Ureter (tissue), 1 donor: Measurements from ENCODE around the gene COX6B2. TPM values are rescaled to one million over a fixed set of nuclear protein-coding genes. Genes with fewer than 3 reads are reported as not detected.

ENCODE experiments used
- DNase-seq: peaks from one replicate; pipeline ENCODE4 v3.0.0-alpha.2; 2020; ENCODE audit warnings: low spot score
- total RNA-seq: library from RNA; stranded (reverse); gene quantifications from one replicate; pipeline ENCODE4 v1.2.4, GENCODE V29; 2023
- donor health status: DM: yes; HTN: yes; CAD: no.

COX6B2 gene
- total RNA-seq, 1 donor from 2014 or later: 3.7 TPM

DNA sequence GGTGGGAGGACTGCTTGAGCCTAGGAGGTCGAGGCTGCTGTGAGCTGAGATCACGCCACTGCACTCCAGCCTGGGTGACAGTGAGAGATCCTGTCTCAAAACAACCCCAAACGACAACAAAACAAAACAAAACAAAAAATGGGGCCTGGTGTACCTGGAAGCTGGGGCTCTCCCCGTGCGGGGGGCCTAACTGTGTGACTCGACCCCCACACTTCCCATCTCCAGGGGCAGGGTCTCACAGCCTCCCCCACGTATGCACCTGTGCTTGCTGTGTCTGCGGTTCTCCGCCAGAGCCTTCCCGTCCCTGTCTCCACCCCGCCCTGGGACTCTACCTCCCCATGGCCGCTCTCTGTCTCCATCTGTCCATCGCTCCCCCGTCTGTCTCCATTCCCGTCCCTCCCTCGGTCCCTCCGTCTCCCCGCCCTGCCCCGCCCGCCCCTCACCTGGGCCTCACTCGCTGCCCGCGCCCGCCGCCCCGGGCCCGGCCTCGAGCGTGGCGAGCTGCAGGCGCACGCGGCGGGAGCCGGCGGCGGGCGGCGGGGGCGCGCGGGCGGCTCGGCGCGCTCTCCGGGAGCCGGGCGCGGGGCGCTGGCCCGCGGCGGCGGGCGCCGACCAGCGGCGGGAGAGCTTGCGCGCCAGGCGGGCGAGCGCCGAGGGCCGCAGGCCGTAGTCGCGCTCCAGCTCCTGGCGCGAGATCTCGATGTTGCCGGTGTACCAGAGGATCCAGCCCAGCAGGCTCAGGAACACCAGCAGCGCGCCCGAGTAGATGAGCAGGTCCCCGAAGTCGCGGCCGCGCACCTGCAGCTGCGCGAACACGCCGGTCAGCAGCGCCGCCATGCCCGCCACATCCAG lies 29.0 kb upstream of the COX6B2 start:
- DNase-seq: peak; percentile 68

- DNase-seq: no peak
Measured at GRCh38 chr19:55382522-55383054, 28.1 kb upstream of the COX6B2 start.

- DNase-seq: no peak
Measured at GRCh38 chr19:55382013-55382412, 27.5 kb upstream of the COX6B2 start.

DNA sequence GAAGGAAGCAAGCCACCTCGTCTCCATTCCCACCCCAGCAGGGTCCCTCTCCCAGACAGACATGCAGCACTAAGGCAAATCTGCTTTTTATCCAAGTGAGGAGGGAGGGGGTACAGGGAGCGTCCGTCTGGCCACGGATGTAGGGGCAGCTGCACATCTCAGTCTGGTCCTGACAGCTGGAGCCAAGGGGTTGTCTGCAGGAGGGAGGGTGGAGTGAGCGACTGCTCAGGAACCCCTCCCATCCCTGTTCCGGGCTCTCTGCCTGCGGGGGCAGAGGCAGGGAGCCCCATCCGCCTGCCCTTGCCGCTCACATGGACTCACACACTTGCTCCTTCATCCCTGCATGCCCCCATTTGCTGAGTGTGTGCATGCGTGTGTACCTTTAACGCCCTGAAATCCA lies 24.7 kb upstream of the COX6B2 start:
- DNase-seq: no peak

- DNase-seq: no peak
Measured at GRCh38 chr19:55377356-55378131, 23.0 kb upstream of the COX6B2 start.

DNA sequence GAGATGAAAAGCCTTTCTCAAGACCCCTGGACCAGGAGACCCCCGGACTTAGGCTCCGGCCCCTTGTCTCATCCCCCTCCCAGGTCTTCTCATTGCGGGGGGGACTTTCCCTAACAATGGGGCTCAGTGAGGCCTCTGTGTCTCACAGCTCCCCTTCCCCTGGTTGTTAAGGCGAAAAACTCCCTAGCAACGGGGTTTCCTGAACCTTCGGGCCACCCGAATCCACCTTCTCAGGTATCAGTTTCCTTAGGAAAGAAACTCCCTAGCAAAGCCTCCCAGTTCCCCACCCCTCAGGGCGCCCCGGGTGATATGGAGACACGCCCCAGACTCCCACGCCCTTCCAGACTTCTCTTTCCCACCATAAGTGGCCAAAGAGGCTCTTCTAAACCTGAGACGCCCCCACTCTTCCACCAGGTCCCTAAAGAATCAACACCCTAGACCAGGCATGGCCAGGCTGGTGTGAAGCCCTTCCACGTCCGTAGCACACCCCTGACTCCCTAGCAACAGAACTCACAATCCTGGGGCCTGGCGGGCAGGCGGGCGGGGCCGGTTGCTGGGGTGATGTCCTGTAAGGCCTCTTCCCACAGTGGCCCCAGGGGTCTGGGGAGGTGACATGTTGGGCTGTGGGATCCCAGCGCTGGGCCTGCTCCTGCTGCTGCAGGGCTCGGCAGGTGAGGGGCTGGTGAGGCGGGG lies 21.9 kb upstream of the COX6B2 start, which contains the start of gene TMEM190:
Gene TMEM190, plus strand, starts transcription at position 586 of the 693 bp plus-strand sequence. Its CDS starts 28 bp downstream, at position 614.
- no peak for DNase-seq

GRCh38 chr19:55373993-55374757 lies 19.7 kb upstream of the COX6B2 start:
- DNase-seq: no peak

DNA sequence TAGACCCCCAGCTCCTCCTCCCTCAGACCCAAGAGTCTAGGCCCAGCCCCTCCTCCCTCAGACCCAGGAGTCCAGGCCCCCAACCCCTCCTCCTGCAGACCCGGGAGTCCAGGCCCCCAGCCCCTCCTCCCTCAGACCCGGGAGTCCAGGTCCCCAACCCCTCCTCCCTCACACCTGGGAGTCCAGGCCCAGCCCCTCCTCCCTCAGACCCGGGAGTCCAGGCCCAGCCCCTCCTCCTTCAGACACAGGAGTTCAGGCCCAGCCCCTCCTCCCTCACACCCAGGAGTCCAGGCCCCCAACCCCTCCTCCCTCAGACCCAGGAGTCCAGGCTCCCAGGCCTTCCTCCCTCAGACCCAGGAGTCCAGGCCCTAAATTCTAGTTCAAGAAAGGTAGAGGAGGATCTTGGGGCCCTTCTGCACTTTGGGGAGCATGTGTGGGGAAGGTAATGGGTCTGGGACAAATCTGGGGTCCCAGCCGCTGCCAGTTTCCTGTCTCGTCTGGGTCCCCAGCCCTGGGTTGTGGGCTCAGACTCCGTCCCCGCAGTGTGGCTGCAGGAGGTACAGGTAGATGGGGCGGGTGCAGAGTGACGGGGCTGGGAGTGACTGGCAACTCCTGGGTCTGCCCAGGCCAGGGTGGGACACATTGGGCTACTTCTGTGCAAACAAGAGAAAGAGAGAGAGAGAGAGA lies 18.9 kb upstream of the COX6B2 start:
- DNase-seq: no peak

DNA sequence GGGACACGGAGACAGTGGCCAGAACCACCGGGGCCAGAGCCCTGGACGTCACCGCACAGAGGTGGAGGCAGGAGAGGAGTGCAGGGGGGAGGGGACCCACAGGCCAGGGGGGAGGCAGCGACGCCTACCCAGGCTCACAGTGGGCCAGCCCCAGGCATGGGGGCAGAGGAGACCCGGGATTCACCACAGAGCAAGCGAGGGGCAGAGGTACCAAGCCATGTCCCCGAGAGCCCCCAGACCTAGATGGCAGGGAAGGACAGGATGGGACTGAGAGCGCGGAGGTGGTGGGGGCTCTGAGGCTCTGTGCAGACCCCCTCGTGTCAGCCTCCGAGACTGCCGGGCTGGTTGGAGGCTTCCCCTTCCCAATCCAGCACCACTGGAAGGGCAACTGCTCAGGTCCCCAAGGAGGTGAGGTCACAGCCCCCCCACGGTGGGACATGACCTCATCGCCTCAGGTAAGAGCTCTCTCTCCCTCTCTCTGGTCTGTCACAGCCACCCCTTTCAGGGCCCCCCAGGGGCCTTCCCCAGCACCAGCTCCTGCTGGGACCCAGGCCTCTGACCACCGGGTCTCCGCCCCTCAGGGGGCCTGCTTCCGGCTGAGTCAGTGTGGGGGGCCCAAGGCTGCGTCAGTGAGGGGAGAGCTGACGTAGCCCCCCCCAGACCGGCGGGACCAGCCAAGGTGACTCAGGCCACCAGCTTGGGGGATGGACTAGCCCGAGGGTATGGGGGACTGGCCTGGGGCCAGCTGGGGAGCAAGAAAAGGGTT lies 18.0 kb upstream of the COX6B2 start:
- DNase-seq: no peak

DNA sequence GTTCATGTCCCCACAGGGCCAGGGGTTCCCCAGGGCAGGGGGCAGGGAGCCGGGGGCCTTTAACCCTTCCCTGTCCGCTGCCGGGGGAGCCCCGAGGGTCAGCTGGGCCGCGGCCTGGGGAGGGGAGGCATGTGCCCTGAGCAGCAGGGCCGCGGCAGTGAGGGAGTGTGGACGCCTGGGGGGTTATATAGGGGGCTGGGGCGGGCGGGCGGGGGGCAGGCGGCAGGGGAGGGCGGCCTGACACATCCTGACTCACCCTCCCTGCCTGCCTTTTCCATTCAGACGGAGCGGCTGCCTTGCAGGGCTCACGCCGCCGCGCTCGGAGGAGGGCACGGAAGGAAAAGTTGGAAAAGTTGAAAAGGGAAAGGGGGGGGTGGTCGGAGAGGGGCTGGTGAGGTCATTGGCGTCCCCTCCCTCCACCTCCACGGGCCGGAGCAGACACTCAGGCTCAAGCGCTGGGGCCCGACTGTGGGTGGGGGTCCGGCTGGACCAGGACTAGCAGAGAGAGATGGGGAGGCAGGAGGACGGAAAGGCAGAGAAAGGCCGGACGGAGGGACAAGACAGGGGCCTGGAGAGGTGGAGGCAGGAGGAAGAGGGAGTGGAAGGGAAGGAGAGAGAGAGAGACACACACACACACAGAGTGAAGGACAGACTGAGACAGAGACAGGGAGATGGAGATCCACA lies 15.9 kb upstream of the COX6B2 start, which contains the start of gene IL11:
Gene IL11, minus strand, starts transcription at position 159 of the 684 bp plus-strand sequence. Its CDS starts 153 bp downstream, at position 6.
- DNase-seq: no peak

- no peak for DNase-seq
Measured at GRCh38 chr19:55369653-55370304, 15.3 kb upstream of the COX6B2 start.

DNA sequence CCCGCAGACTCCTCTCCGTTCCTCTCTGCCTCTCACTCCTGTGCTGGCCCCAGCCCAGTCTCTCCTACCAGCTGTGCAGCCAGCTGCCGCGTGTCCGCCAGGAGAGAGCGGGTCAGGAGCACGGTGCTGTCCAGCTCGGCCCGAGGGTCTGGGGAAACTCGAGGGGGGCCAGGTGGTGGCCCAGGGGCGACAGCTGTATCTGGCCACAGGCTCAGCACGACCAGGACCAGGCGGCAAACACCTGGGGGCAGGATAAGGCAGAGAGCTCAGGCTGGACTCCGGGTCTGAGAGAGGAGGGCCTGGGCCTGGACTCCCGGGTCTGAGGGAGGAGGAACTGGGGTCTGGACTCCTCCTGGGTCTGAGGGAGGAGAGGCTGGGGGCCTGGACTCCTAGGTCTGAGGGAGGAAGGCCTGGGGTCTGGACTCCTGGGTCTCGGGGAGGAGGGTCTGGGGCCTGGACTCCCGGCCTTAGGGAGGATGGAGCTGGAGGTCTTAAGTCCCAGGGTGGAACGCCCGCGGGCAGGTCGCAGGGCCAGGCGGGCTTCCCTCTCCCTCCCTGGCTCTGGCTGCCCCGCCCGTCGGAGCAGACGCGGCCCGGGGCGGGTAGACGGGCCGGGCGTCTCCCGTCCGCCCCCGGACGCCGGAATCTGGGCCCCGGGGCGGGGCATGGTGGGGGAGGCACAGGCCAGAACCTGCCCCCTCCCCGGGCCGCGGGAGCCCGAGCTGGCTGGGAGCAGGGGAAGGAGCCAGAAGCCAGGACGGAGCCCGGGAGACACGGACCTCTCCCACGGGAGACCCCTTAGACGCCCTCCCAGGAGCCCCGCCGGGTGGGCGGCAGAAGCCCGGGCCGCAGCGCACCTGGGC lies 14.4 kb upstream of the COX6B2 start:
- DNase-seq: no peak

DNA sequence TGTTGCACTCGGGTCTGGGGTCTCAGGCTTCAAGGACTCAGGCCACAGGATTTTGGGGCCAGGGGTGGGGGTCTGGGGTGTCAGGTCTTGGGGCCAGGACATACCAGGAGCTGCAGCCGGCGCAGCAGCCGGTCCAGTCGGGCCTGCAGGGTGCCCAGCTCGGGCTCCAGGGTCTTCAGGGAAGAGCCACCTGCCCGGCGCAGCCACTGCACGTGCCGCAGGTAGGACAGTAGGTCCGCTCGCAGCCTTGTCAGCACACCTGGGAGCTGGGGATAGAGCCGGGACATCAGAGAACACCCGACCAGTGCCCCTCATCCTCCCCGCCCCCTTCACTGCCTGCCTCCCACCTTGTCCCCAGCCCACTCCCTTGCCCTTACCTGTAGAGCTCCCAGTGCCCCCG lies 13.6 kb upstream of the COX6B2 start:
- DNase-seq: no peak

DNA sequence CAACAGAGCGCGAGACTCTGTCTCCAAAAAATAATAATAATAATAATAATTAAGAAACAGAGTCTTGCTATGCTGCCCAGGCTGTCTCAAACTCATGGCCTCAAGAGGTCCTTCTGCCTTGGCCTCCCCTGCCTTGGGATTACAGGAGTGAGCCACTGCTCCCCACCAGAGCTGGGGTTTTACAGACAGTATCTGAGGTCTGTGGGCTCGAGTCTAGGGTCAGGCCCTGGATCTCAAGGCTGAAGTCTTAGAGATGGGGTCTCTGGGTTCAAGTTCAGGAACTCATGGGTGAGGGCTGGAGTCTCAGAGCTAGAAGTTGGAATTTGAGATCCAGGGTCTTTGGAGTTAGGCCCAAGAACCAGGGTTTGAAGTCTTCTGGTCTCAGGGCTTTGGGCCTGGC lies 12.3 kb upstream of the COX6B2 start:
- no peak for DNase-seq

DNA sequence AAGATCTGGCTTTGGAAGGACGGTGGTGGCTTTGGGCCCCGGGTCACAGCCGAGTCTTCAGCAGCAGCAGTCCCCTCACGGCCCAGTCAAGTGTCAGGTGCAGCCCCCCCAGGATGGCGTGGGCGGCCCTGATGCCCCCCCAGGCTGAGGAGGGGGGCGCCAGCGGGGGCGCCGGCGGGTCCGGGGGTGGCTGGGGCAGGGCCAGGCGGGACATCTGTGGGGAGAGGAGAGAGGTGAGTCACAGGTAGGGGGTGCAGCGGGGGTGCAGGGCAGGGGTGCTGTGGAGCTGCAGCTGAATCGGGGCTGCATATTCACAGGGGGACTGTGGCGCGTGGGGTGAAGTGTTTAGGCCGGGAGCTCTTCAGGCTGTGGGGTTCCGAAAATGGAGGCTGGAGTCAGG lies 11.4 kb upstream of the COX6B2 start:
- DNase-seq: no peak

DNA sequence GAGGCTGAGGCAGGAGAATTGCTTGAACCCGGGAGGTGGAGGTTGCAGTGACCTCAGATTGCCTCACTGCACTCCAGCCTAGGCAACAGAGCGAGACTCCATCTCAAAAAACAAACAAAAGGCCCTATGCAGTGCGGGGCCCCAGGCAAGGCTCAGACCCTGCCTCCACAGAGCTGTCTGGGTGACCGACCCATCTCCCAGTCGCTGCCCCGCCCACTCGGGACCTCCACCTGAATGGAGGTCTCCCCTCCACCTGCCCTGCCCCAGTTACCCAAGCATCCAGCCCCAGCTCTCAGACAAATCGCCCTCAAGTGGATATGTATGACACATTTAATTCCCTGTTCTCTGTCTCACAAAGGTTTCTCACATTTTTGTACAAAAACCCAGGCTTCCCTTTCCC lies 10.7 kb upstream of the COX6B2 start:
- no peak for DNase-seq

DNA sequence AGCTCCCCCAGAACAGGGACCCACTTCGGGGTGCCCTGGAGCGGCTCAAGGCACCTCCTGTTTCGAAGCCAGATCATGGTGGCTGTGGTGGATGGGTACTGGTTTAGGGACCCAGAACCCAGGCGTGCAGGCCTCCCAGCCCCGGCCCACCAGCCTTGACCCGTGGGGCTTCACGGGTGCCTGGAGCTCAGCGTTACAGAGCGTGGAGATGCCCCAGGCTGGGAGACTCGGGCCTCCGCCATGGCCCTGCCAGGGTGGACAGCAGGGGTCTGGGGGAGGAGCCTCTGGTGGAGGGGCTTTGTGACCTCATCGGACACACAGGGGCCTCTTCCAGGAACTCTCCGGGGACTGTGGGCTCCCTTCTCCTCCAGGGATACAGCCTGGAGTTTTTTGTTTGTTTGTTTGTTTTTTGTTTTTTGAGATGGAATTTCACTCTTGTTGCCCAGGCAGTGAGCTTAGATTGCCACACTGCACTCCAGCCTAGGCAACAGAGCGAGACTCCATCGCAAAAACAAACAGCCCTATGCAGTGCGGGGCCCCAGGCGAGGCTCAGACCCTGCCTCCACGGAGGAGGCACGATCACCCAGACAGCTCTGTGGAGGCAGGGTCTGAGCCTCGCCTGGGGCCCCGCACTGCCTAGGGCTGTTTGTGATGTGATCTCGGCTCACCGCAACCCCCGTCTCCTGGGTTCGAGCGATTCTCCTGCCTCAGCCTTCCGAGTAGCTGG lies 8.6 kb upstream of the COX6B2 start, which contains the start of gene GARIN5B:
Gene GARIN5B, minus strand, starts transcription at position 271 of the 727 bp plus-strand sequence. Its CDS starts 194 bp downstream, at position 77.
- DNase-seq: no peak
